MM.1S (cell line): ENCODE measurements around the gene ZMIZ1.

Source experiments
- DNase-seq: peaks from one replicate; pipeline ENCODE4 v3.0.0-alpha.2; 2015
- H2AFZ ChIP-seq: fragments of 300-600 bp; sonication (generic); 2 replicates; pipeline ENCODE4 v1.6.0; 2016; ENCODE audit warnings: antibody characterized with exemption, low read length
- H3F3A ChIP-seq: fragments of 300-600 bp; sonication (generic); 2 replicates; pipeline ENCODE4 v1.6.1; 2016; ENCODE audit warnings: mild to moderate bottlenecking, antibody characterized with exemption, low read length, moderate library complexity, mixed read lengths; ENCODE audit not compliant: insufficient read depth
- H3K27ac ChIP-seq: fragments of 300-600 bp; sonication (generic); 2 replicates; pipeline ENCODE4 v1.5.1; 2016; ENCODE audit warnings: mild to moderate bottlenecking, low read length
- H3K27me3 ChIP-seq: fragments of 300-600 bp; sonication (generic); replicated peaks from 2 replicates; pipeline ENCODE4 v1.6.0; 2016; ENCODE audit warnings: low read length; ENCODE audit not compliant: insufficient read depth
- H3K36me3 ChIP-seq: fragments of 300-600 bp; sonication (generic); replicated peaks from 2 replicates; pipeline ENCODE4 v1.6.1; 2016; ENCODE audit warnings: mild to moderate bottlenecking, low read length, mixed read lengths; ENCODE audit not compliant: insufficient read depth
- H3K4me1 ChIP-seq: fragments of 300-600 bp; sonication (generic); 2 replicates; pipeline ENCODE4 v1.6.1; 2016; ENCODE audit warnings: low read length, mixed read lengths
- H3K4me2 ChIP-seq: fragments of 300-600 bp; sonication (generic); 2 replicates; pipeline ENCODE4 v1.6.0; 2016; ENCODE audit warnings: low read depth, low read length
- H3K4me3 ChIP-seq: fragments of 300-600 bp; sonication (generic); 2 replicates; pipeline ENCODE4 v1.5.1; 2016; ENCODE audit warnings: low read length, mixed read lengths
- H3K79me2 ChIP-seq: fragments of 300-600 bp; sonication (generic); 2 replicates; pipeline ENCODE4 v1.6.1; 2016; ENCODE audit warnings: mixed run types, low read length, mixed read lengths
- H3K9ac ChIP-seq: fragments of 300-600 bp; sonication (generic); 2 replicates; pipeline ENCODE4 v1.6.1; 2016; ENCODE audit warnings: low read length, mixed read lengths
- H3K9me2 ChIP-seq: fragments of 300-600 bp; sonication (generic); replicated peaks from 2 replicates; pipeline ENCODE4 v1.6.1; 2016; ENCODE audit warnings: mild to moderate bottlenecking, low read length, mixed read lengths; ENCODE audit not compliant: insufficient read depth
- H3K9me3 ChIP-seq: fragments of 300-600 bp; sonication (generic); replicated peaks from 2 replicates; pipeline ENCODE4 v1.6.1; 2016; ENCODE audit warnings: mild to moderate bottlenecking, low read length, mixed read lengths; ENCODE audit not compliant: insufficient read depth
- H4K20me1 ChIP-seq: fragments of 300-600 bp; sonication (generic); 2 replicates; pipeline ENCODE4 v1.6.1; 2016; ENCODE audit warnings: mild to moderate bottlenecking, low read length, moderate library complexity, mixed read lengths; ENCODE audit not compliant: insufficient read depth
- EZH2 ChIP-seq: fragments of 300-600 bp; sonication (generic); optimal IDR thresholded peaks from 2 replicates; pipeline ENCODE3; 2017; ENCODE audit warnings: low read depth, mild to moderate bottlenecking, antibody characterized with exemption, low read length, mixed read lengths
- EZH2phosphoT487 ChIP-seq: fragments of 300-600 bp; sonication (generic); IDR thresholded peaks from 2 replicates; pipeline ENCODE4 v1.6.1; 2018; ENCODE audit warnings: antibody characterized with exemption, low read length
- TF ChIP-seq, protein P1 (sequence below): fragments of 300-600 bp; sonication (generic); IDR thresholded peaks from 2 replicates; pipeline ENCODE4 v1.5.1; 2016; ENCODE audit warnings: antibody characterized with exemption, low read length, mixed read lengths

Gene ZMIZ1

GRCh38 chr10:79101560-79102497, 33.1 kb downstream of the ZMIZ1 start:
- no peaks in the 10 kb centered on the region for H3F3A ChIP-seq
- no peak for DNase-seq
- H3K9me3 ChIP-seq: no peaks in the 10 kb centered on the region
- H3K4me3 ChIP-seq: no peak overlapping the region
- no peaks in the 10 kb centered on the region for H3K27me3 ChIP-seq
- no peak overlapping the region for H3K27ac ChIP-seq
- H2AFZ ChIP-seq: no peak overlapping the region
- H3K9me2 ChIP-seq: no peaks in the 10 kb centered on the region
- H4K20me1 ChIP-seq: no peaks in the 10 kb centered on the region
- H3K36me3 ChIP-seq: no peaks in the 10 kb centered on the region
- no peak for TF ChIP-seq EZH2
- TF ChIP-seq, protein P1, sequence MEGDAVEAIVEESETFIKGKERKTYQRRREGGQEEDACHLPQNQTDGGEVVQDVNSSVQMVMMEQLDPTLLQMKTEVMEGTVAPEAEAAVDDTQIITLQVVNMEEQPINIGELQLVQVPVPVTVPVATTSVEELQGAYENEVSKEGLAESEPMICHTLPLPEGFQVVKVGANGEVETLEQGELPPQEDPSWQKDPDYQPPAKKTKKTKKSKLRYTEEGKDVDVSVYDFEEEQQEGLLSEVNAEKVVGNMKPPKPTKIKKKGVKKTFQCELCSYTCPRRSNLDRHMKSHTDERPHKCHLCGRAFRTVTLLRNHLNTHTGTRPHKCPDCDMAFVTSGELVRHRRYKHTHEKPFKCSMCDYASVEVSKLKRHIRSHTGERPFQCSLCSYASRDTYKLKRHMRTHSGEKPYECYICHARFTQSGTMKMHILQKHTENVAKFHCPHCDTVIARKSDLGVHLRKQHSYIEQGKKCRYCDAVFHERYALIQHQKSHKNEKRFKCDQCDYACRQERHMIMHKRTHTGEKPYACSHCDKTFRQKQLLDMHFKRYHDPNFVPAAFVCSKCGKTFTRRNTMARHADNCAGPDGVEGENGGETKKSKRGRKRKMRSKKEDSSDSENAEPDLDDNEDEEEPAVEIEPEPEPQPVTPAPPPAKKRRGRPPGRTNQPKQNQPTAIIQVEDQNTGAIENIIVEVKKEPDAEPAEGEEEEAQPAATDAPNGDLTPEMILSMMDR: no peak
- peaks cover 10% of the 10 kb centered on the region; the same call in 1 of the 2 replicates for H3K79me2 ChIP-seq
- no peak overlapping the region for H3K4me2 ChIP-seq
- H3K9ac ChIP-seq: no peak overlapping the region
- peaks cover 16% of the 10 kb centered on the region for H3K4me1 ChIP-seq

DNA sequence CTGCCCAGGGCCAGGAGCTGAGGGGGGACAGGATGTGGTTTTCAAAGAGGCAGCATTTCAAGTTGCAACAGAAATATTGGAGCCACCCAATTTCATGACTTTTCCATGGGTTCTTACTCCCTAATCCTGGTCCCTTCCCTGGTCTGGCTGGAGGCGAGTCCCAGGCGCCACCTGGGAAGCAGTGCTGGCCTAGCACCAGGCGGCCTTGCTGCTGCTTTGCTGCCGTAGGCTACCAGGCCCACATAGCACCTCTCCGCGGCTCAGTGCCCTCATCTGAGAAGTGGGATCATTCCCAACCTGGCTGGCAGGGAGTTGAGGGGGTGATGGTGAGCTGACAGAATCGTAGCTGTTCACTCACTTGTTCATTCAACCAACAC, 33.7 kb downstream of the ZMIZ1 start:
- Histone ChIP-seq H3K9ac (no peak overlapping the region), H3K4me2 (no peak overlapping the region), H4K20me1 (no peaks in the 10 kb centered on the region)

GRCh38 chr10:79103129-79103528, 34.4 kb downstream of the ZMIZ1 start:
- peaks cover 10% of the 10 kb centered on the region; the same call in 1 of the 2 replicates for H3K79me2 ChIP-seq

More for the DNA sequence above, 33.7 kb downstream of the ZMIZ1 start:
- H3K9me3 ChIP-seq: no peaks in the 10 kb centered on the region
- no peak for DNase-seq
- H3K4me1 ChIP-seq: peaks cover 16% of the 10 kb centered on the region
- no peaks in the 10 kb centered on the region for H3K27me3 ChIP-seq
- H2AFZ ChIP-seq: no peak overlapping the region
- H3F3A ChIP-seq: no peaks in the 10 kb centered on the region
- no peak overlapping the region for H3K27ac ChIP-seq
- TF ChIP-seq EZH2phosphoT487 (no peak), EZH2 (no peak)
- TF ChIP-seq, protein P1: no peak
- H3K79me2 ChIP-seq: peaks cover 10% of the 10 kb centered on the region; the same call in 1 of the 2 replicates
- H3K9me2 ChIP-seq: no peaks in the 10 kb centered on the region
- H3K36me3 ChIP-seq: no peaks in the 10 kb centered on the region
- H3K4me3 ChIP-seq: no peak overlapping the region

DNA sequence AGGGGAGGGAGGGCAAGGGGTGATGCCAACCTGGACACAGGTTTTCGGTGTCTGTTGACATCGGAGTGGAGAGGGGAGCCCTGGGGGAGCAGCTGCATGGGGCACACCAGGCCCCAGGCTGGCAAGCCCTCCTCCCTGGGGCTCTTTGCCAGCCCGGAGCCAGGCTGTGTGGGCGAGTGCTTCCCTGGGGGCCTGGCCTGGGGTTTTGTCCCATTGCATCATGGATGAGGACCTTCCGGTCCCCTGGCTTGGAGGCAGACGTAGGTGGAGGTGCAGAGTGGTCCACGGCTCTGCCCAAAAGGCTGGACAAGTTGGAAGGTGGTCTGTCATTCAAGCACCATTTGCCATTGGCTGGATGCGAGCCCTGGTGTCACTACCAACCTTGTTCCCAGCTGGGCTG, 34.8 kb downstream of the ZMIZ1 start:
- peaks cover 10% of the 10 kb centered on the region; the same call in 1 of the 2 replicates for H3K4me1 ChIP-seq
- H3K27ac ChIP-seq: no peak overlapping the region
- H3K27me3 ChIP-seq: no peaks in the 10 kb centered on the region

More at GRCh38 chr10:79103129-79103528, 34.4 kb downstream of the ZMIZ1 start:
- H2AFZ ChIP-seq: no peak overlapping the region
- H3K4me3 ChIP-seq: no peak overlapping the region
- H3K9me3 ChIP-seq: no peaks in the 10 kb centered on the region
- H3K9ac ChIP-seq: no peak overlapping the region
- H3K4me2 ChIP-seq: no peak overlapping the region
- no peak for TF ChIP-seq EZH2phosphoT487
- H3K9me2 ChIP-seq: no peaks in the 10 kb centered on the region
- H3K4me1 ChIP-seq: peaks cover 13% of the 10 kb centered on the region
- H3F3A ChIP-seq: no peaks in the 10 kb centered on the region
- no peaks in the 10 kb centered on the region for H4K20me1 ChIP-seq
- no peak for DNase-seq
- H3K36me3 ChIP-seq: no peaks in the 10 kb centered on the region
- no peak overlapping the region for H3K27ac ChIP-seq
- no peaks in the 10 kb centered on the region for H3K27me3 ChIP-seq

More for the DNA sequence above, 34.8 kb downstream of the ZMIZ1 start:
- Histone ChIP-seq H3K9me2 (no peaks in the 10 kb centered on the region), H3F3A (no peaks in the 10 kb centered on the region), H3K36me3 (no peaks in the 10 kb centered on the region), H3K9me3 (no peaks in the 10 kb centered on the region), H4K20me1 (no peaks in the 10 kb centered on the region), H3K4me3 (no peak overlapping the region), H3K4me2 (no peak overlapping the region), H2AFZ (no peak overlapping the region), H3K9ac (no peak overlapping the region), H3K79me2 (peaks cover 10% of the 10 kb centered on the region; the same call in 1 of the 2 replicates)
- DNase-seq: no peak
- TF ChIP-seq EZH2: no peak
- TF ChIP-seq EZH2phosphoT487: no peak
- TF ChIP-seq, protein P1: no peak
